ENCODE measurements around the gene REC114.
"Not testable (repeated sequence)": the region's sequence is repeated elsewhere in the genome, so short reads cannot be mapped to it uniquely, and the experiment has no call there.

The REC114 gene

DNA sequence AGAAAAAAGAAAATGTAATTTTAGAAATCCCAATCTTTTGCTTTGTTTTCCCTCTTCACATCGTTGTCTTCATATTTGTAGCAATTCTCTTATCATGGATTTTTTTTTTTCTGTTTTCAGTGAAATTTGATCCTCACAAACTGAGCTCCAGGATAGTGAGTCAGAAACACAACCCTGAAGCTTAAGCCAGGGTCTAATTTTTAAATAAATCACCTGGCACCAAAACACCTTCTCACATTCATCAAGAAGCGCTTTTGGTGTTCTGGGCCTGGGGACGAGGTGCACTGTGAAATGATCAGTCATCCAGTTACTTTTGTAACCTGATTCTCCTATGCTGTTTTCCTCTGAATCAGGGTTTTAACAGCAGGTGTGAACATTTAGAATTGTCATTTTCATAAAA lies 87.7 kb downstream of the REC114 start:
- DNase-seq (ENCODE audit: low read depth): no peak

DNA sequence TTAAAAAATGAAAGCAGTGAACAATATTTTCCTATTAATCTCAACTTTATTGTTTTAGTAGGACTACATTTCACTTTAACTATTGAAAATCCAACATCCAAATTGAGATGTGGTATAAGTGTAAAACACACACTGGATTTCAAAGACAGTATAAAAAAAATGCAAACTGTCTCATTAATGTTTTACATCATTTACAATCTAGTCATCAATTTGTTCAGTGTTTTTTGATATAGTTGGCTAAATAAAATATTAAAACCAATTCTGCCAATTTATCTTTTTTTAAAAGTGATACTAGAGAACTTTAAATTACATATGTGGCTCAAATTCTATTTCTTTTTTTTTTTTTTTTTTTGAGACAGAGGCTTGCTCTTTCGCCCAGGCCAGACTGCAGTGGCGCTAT lies 95.2 kb downstream of the REC114 start:
- no peak for DNase-seq (ENCODE audit: low read depth)

DNA sequence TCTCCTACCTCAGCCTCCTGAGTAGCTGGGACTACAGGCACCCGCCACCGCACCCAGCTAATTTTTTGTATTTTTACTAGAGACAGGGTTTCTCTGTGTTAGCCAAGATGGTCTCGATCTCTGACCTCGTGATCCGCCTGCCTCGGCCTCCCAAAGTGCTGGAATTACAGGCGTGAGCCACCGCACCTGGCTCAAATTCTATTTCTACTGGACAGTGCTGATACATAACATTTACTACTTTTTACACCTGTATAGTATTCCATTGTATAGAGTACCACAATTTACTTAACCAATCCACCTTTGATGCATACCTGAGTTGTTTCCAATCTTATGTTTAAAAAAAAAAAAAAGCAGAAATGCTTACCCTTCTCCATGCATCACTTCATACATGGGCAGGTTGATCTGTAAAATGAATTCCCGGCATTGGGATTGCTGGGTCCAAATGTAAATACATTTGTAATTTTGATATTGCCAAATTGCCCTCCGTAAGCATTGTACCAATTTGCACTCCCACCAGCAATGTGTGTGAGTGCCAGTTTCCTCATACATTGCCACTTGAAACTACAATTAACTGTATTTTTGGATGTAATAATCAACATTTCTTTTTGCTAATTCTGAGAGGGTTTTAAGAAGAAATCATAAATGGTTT lies 95.7 kb downstream of the REC114 start:
- DNase-seq (ENCODE audit: low read depth): no peak

DNA sequence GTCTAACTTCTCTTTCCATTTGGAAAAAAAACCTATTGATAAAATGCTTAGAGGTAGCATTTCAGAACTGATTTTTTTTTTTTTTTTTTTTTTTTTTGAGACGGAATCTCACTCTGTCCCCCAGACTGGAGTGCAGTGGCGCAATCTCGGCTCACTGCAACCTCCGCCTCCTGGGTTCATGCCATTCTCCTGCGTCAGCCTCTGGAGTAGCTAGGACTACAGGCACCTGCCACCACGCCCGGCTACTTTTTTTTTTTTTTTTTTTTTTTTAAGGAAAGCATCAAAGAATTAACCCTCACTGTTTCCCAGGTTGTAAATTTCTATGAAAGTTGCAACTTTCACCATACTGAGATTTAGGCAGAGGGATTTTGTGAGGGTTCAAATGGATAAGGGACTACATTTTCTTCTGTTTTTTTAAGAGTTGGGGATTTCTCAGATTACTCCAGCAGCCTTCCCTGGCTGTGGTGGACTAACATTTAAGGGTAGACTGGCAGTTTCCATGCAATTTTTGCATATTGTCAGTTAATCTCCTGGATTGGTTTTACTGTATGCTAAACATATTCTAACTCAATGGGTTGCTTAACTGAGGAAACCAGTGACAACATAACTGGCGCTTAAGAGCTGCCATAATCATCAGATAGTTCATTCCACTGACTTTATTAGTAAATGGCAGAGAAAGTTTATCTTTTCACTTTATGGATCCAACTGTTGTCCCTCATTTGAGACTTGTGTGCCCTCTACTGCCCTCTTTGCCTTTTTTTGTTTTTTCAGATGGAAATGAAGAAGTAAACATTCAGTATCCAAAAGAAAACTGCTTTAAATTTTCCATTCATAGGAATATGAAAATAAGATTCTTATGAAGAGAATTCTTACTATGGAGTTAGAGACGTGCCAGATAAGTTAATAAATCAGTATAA lies 96.5 kb downstream of the REC114 start:
- no peak for DNase-seq (ENCODE audit: low read depth)

DNA sequence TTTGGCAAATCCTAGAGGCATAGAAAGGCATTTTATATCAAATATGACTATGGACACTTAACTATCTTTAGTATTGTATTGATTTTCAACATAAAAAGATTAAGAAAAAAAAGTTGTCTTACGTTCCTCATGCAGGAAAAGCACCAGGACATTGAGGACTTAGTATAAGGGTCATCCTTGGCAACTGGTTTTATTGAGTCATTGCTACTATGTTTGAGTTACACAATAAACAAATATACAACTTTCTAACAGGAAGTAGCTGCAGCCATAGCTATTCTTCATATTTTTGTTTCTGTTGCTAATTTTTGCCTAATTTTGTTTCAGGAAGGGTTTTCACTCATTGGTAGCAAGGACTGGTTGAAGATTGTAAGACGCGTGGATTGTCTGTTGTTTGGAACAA lies 97.2 kb downstream of the REC114 start:
- no peak for DNase-seq (ENCODE audit: low read depth)

DNA sequence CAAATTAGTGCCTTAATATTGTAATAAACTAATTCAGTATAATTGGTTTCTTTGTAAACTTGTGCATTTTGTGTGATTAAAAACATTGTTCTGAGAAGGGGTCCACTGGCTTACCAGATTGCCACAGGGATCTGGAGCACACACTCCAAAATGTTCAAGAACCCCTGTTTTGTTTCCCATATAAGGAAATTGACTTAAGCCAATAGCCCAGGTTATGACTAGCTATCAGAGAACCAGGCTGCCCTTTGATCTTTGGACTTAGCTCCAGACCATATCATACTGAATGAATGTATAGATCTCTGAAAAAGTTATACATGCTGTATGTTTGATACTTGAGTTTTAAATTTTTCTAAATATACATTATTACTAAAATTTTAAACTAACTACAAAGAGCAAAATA lies 98.5 kb downstream of the REC114 start:
- DNase-seq (ENCODE audit: low read depth): no peak

DNA sequence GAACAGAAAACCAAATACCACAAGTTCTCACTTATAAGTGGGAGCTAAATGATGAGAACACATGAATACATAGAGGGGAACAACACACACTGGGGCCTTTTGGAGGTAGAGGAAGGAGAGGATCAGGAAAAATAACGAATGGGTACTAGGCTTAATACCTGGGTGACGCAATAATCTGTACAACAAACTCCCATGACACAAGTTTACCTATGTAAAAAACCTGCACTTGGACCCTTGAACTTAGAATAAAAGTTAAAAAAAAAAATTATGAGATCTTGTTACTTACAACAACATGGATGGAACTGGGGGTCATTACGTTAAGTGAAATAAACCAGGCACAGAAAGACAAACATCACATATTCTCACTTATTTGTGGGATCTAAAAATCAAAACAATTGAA lies 106.0 kb downstream of the REC114 start:
- not testable (repeated sequence) for DNase-seq (ENCODE audit: low read depth)

DNA sequence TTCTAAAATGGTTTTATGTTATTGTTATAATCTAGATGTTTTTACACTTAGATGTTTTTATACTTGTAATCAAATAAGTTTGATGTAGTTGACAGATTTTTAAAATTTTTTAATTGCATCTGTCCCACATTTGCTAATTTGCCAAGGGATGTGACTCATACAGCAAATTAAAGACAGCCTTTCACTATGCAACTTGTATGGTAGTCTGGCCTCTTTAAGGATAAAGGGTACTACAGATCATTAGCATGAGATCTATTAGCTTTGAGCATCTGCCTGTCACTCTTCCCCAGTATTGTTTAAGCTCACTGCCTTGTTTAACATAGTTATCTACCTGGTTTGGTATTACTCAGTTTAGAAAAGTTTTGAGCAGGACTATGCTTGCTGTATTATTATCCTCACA lies 107.2 kb downstream of the REC114 start:
- DNase-seq (ENCODE audit: low read depth): no peak

DNA sequence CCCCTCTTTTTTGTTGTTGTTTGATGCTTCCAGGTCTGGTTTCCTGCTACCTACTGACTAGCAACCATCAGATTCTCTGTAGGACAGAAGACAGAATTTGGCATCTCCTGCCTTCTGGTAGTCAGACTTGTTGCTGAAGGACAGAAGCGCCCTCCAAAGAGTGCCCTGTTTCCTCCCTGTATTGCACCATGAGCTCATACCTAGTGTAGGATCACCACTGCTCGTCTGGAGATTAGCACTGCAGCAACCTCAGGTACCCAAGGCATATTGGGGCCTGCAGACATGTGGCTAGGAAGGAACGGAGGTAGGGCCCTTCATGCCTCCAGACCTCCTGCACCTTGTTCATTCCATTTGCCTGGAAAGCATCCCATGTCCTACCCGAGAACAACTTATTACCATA lies 112.1 kb downstream of the REC114 start:
- DNase-seq (ENCODE audit: low read depth): no peak

DNA sequence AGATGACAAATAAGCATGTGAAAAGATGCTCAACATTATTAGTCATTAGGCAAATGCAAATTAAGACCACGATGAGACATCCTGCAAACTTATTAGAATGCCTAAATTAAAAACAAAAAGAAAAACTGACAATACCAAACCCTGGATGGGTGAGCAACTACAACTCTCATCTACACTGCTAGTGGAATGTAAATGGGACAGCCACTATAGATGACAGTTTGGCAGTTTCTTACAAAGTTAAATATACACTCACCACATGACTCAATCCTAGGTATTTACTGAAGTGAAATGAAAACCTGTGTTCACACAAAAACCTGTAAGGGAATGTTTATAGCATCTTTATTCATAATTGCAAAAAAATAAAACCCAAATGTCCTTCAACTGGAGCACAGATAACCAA lies 115.6 kb downstream of the REC114 start:
- no peak for DNase-seq (ENCODE audit: low read depth)

DNA sequence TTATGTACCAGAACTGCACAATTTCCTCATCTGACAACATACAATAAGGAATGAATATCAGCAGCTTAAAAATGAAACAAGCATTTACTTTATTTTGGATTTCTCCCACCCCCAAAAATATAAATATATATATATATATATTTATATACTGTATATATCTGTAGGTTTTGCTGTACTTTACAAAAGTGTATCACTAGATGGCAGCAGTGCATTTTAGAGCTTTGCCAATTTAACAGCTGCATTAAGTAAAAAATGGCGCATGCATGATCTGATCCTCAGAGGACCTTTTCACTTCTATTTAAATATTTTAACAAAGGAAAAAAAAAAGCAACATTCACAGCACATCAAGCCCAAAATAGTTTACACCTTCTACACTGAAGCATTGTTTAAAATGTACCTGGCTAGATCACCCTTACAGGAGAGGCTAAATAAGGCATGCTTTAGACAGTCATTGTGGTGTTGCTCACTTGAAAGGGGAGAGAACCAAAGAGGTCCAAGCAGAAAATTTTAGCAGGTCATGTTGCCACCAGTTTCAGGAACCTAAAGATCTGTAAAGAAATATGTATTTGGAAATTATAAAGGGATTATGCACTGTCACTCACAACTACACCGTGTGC lies 117.6 kb downstream of the REC114 start:
- no peak for DNase-seq (ENCODE audit: low read depth)

DNA sequence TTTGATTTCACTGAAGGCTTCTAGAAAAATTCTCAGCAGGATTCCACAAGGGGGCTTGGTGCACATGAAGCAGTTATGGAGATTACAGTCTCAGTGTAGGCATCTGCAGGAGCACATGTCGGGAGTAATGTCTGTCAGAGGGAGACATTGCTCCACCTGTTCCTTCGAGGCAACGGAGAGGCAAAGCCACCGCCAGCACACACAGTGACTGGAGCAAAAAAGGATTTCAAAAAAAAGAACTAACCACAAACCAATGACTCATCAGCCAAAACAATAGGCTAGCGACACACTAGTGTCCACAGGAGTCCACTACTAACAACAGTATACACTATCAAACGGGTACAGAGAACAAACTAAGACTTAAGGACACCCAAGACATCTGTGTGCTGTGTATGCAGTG lies 121.3 kb downstream of the REC114 start:
- DNase-seq (ENCODE audit: low read depth): no peak

DNA sequence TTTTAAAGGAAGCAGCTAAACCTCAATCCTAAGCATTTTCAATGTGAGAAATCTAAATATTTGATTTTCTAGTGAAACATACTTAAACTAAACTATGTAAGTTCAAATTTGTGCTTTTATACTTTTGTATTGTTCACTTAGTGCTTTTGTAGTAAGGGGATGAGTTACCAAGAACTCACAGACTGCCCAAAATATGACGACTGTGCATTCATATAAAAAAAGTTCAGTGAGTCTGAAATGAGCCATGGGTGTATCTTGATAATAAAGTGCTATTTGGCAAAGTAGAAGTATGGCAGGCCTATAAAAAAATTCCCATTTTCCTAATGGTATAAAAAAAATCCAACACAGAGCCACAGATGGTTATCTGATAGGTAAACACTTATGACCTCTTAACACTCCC lies 124.1 kb downstream of the REC114 start:
- DNase-seq (ENCODE audit: low read depth): no peak

DNA sequence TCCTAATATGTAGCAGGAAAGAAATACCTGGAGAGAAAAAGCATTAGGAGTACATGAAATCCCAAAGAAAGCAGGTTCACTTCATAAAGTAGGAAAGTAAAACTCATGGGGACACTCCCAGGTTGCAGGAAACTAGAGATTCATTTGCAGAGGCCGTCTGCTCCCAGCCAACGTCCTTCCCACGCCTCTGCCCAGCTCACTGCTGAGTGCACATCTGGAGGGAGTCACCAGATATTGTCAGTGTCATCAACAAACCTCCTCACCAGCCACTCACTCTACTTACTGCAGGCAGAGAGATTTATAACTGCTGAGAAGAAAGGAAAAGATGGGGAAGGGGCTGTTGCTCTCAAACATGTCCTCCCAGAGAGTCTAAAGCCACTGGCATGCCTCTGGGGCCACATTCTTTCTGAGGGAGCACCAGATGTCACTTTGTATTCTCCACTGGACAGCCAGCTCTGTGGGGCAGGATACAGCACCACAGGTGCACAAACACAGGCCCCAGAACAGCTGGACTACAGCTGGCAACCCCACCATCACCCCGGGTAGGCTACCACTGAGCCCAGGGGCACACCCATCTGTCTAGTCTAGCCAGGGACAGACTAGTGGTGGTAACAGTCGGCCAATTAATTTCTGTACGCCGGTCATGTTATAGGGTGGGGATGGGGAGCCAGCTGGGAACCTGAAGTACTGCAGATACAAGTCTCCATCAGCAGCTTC lies 125.8 kb downstream of the REC114 start:
- DNase-seq (ENCODE audit: low read depth): no peak

DNA sequence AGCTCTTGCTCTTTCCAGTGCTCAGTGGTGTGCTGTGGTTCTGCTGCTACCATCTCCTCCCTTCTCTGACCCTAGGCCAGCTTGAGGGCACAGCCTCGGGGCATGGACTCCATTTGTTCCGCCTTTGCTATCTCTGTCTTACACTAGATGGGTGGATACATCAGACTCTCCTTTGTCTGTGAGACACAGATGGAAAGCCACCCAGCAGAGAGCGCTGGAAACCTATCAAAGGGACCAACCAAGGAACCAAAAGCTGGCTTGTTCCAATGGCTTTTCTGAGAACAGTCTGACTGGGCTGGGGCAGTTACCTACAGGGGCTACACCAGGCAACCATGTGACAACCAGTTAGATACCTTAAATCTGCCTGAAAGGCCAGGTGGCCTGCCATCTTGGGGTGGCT lies 126.4 kb downstream of the REC114 start:
- DNase-seq (ENCODE audit: low read depth): no peak

DNA sequence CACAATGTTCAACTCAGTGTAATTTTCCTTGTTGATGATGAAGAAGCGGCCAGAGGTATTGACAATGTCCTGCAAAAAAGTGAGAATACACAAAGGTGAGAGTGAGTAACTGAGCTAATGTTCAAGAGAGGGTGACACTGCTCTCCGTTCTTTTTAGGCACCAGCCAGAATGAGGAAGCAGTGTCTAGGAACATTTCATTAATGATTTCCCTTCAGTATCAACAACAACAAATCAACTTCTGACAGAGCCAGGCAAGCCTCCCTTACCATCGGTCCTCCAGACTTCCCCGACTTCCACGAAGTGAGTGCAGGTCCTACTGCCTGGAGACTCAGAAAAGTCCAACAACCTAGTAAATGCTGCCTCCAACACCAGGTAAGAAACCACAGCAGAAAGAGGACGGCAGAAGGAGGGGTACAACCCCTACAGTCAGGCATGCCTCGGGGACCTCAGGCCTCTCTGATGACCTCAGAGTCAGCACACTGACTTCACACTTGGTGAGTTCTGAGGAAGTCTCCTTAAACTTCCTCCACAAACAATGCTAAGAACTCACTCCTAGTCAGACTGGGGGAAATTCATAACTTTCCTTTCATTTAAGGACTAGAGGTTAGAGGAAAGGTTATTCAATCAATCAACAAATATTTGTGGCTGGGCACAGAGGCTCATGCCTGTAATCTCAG lies 127.5 kb downstream of the REC114 start:
- no peak for DNase-seq (ENCODE audit: low read depth)

DNA sequence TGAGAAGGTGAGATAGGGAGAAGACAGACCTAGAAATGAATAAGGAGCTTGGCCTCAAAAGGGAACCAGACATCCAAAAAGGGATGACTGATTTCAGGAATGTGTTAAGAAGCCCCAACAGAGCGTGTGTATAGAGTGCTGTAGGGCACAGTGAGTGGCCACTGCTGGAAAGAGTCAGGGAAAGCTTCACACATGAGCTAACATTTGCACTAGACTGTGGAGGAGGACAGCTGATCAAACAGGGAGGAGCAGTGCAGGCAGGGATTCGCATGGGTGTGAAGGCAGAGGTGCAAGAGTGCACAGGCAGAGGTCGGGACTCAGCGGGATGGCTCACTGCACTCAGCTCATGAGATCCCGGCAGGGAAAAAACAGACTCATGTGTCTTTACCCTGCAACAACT lies 128.4 kb downstream of the REC114 start:
- DNase-seq (ENCODE audit: low read depth): no peak

DNA sequence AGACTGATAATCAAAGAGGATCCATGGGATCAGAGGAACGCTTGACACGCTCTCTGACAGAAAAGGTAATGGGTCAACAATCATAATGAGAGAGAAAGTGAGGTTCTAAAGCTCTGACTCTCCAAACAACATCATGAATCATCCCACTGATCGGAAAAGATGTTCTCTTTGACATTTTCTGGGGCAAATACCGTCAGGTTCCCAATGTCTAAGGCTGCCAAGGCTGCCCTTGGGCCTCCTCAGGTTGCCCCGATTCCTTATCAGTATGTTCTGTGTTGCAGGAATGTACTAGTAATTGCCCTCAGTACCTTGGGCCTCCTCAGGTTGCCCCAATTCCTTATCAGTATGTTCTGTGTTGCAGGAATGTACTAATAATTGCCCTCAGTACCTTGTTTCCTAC lies 129.3 kb downstream of the REC114 start:
- no peak for DNase-seq (ENCODE audit: low read depth)

DNA sequence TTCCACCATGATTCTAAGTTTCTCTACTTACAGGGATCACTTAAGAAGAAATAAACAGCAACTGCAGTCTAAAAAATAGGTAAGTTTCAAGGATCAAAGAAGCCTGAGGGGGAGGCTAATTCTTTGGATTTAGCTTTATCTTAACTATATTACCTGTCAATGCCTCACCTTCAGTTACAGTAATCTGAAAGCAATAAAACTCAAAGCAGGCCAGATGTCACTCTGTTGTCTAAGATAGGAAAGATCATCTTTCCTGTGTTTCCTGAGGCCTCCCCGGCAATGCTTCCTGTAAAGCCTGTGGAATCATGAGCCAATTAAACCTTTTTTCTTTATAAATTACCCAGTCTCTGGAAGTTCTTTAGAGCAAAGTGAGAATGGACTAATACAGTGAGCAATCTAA lies 130.1 kb downstream of the REC114 start:
- DNase-seq (ENCODE audit: low read depth): no peak

DNA sequence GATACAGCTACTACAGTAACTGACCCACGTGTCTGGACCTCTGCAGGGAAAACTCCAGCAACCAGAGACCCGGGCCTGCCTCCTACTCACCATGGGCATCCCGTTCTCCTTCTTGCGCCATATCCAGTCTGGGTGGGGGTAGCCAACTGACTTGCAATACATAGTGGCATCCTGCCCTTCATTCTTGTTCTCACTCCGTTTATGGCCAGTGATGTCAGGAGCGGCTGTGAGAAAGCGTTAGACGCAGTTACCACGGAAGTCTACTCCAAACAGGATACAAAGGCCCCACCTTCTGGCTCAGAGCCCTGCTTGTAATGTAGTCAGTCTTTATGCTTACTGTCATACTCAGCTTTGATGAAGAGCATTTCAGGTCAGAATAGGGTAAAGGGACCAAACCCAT lies 130.6 kb downstream of the REC114 start:
- DNase-seq (ENCODE audit: low read depth): no peak

DNA sequence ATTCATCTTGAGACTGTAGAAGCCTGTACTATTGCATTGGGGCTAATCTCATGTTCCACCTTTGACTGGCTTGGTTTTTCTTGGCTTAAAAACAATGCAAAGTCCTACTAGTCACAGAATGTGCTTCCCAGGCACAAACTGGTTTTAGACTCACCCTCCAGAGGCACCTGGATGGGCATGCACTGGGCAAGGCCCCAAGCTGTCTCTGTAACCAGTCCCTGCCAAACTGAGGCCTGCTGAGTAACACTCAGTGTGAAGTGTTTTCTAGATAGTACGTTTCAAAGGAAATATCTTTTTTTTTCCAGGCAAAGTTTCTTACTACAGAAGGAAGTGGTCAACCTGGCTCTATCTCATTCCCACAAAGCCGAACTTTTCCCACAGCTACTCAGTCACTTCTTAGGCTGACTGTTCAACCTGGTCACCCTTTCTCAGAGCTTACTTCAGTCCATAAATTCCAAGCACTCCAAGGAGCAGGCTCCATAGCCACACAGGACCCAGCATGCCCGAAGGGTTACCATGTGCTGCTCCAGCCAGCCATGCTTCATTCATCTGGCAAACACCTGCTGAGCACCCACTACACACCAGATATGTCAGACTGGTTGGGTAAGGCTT lies 132.8 kb downstream of the REC114 start:
- DNase-seq (ENCODE audit: low read depth): no peak

DNA sequence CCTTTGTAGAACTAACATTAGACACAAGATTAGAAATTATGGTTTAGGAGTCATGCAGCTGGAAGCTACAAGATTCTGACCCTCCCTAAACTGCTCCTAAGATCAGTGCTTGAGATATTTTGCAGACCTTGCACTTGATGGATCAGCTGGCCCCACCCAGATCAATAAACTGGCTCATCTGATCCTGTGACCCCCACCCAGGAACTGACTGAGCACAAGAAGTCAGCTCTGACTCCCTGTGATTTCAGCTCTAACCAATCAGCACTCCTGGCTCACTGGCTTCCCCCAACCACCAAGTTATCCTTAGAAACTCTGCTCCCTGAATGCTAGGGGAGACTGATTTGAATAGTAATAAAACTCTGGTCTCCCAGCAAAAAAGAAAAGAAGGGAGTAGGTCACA lies 134.6 kb downstream of the REC114 start:
- not testable (repeated sequence) for DNase-seq (ENCODE audit: low read depth)

Measured in activated T-cell treated with anti-CD3 and anti-CD28 coated beads for 1 hour (primary cell).